Measurements from ENCODE around the gene GAS7.

GRCh38 chr17:10177913-10178505 is 20.4 kb downstream of the GAS7 start:
- TF ChIP-seq CTCF (IDR thresholded peaks at IDR 0.05): no peak
- no peak for TF ChIP-seq POLR2A (IDR thresholded peaks at IDR 0.05)

Data from stomach (tissue), 4 donors.